Measurements from ENCODE around the gene STBD1. TPM values are rescaled to one million over a fixed set of nuclear protein-coding genes. Genes with fewer than 3 reads are reported as not detected.

Gene STBD1
- total and polyA plus RNA-seq, 2 of the 4 experiments (the other 2 are of a cell fraction), result 1.7 to 3.0 TPM

DNA sequence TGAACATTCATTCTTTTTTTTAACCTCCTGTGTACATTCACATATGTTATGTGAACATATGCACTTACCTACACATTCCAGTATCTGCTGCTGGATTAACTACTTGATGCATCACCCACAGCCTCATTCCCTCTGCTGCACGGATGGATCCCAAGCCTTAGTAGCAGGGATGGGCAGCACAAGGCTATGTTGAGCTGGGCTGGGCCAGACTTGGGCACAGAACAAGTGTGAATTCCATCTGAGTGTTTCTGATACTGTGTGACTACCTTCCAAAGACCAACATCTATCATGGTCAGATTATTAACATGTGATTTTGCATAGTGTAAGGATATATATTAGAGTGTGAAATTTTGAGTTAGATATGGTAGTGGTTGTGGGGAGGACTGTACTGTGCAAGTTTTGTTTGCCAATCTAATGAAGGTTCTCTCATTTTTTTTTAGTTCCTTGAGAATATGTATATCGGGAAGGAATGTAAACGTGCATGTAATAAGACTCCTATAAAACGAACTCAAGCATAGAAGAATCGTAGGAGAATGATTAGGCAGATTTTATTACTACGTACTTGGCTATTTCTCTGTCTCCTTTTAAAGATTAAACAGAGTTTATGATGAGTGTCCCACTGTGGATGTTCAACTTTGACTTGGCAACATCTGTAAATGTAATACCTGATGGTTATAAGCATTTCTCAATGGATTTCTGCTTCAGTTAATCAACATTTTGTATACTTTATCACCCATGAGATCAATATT, 23.4 kb upstream of the STBD1 start:
- intact Hi-C loops (cut with micrococcal nuclease) (no loop called here), dilution Hi-C loops (cut with HindIII; ENCODE audit: low sequenced_read_pairs, unreplicated experiment) (no loop called here), in situ Hi-C loops (cut with MboI; ENCODE audit: low sequenced_read_pairs) (no loop called here)
- ATAC-seq (ENCODE audit: low read depth) (no peak), DNase-seq (no peak)
- Histone ChIP-seq H4K8ac (ENCODE audit: low read depth in 2 of 2, low read length in 2 of 2) (no peak overlapping the region), H2AK5ac (ENCODE audit: low read depth, low read length) (no peak overlapping the region), H3K9me1 (ENCODE audit: insufficient read depth, low read length) (peaks cover 2% of the 10 kb centered on the region; the same call in 1 of the 2 replicates), H2AFZ (replicated peaks; ENCODE audit: low read length, poor library complexity) (no peak overlapping the region), H3K56ac (ENCODE audit: extremely low read depth, insufficient read depth, low read length) (no peak overlapping the region), H3K27ac (ENCODE audit: insufficient read depth, low read length) (no peak overlapping the region), H3K18ac (ENCODE audit: low read depth, low read length) (no peak overlapping the region), H3K9ac (ENCODE audit: low read depth, low read length) (no peak overlapping the region), H2BK120ac (ENCODE audit: low read depth, low read length) (no peak overlapping the region), H4K20me1 (ENCODE audit: insufficient read depth, low read length) (no peaks in the 10 kb centered on the region), H3K27me3 (ENCODE audit: control insufficient read depth, insufficient read depth, low read length) (peaks cover 15% of the 10 kb centered on the region), H2AK9ac (replicated peaks; ENCODE audit: low read depth, low read length, poor library complexity) (no peak overlapping the region), H3K23ac (ENCODE audit: low read depth, low read length) (no peak overlapping the region), H3K4me1 (ENCODE audit: control insufficient read depth, insufficient read depth, low read length) (no peaks in the 10 kb centered on the region), H3K79me1 (ENCODE audit: low read depth in 1 of 2, low read length in 2 of 2) (no peaks in the 10 kb centered on the region), H3K4ac (ENCODE audit: low read depth, low read length) (no peak overlapping the region), H3K36me3 (ENCODE audit: control insufficient read depth, insufficient read depth, low read length) (no peaks in the 10 kb centered on the region), H3K4me2 (ENCODE audit: low read depth, low read length) (no peak overlapping the region), H3K4me3 (ENCODE audit: insufficient read depth, low read depth, low read length) (no peak overlapping the region), H2BK5ac (ENCODE audit: low read depth, low read length, poor library complexity, severe bottlenecking) (no peak overlapping the region), H4K5ac (ENCODE audit: low read depth, low read length) (no peak overlapping the region), H2BK20ac (ENCODE audit: low read depth, low read length) (no peak overlapping the region), H3K9me3 (ENCODE audit: control insufficient read depth, insufficient read depth, low read length) (no peaks in the 10 kb centered on the region), H4K91ac (ENCODE audit: insufficient read depth, low read depth, low read length) (no peak overlapping the region), H3K14ac (replicated peaks; ENCODE audit: low read depth, low read length) (no peak overlapping the region), H2BK15ac (ENCODE audit: low read depth, low read length) (no peak overlapping the region)
- no TSS peak for BruUV-seq (replicated peaks)
- TF ChIP-seq CHD1 (IDR thresholded peaks at IDR 0.05; ENCODE audit: low read depth, low read length), result no peak
- TF ChIP-seq FOS (IDR thresholded peaks at IDR 0.05; ENCODE audit: low read depth, low read length), result no peak
- no peak for TF ChIP-seq USF2 (IDR thresholded peaks at IDR 0.05; ENCODE audit: low read depth, low read length)
- TF ChIP-seq RCOR1 (IDR thresholded peaks at IDR 0.05; ENCODE audit: insufficient replicate concordance, low read length), result no peak
- no peak for TF ChIP-seq SMC3 (IDR thresholded peaks at IDR 0.05; ENCODE audit: low read depth, low read length)
- TF ChIP-seq RFX5 (IDR thresholded peaks at IDR 0.05; ENCODE audit: low read depth, low read length), result no peak
- TF ChIP-seq CTCF (conservative IDR thresholded peaks at IDR 0.05; ENCODE audit: low read depth, low read length), result no peak
- TF ChIP-seq RAD21 (IDR thresholded peaks at IDR 0.05; ENCODE audit: low read length), result no peak
- TF ChIP-seq CEBPB (IDR thresholded peaks at IDR 0.05; ENCODE audit: low read depth, low read length), result no peak
- no peak for TF ChIP-seq MXI1 (IDR thresholded peaks at IDR 0.05; ENCODE audit: borderline replicate concordance, low read depth, low read length)
- no peak for TF ChIP-seq MAZ (IDR thresholded peaks at IDR 0.05; ENCODE audit: borderline replicate concordance, low read depth, low read length)
- no peak for TF ChIP-seq NFE2L2 (IDR thresholded peaks at IDR 0.05; ENCODE audit: low read depth, low read length)
- TF ChIP-seq ELK1 (IDR thresholded peaks at IDR 0.05; ENCODE audit: borderline replicate concordance, low read depth, low read length), result no peak
- TF ChIP-seq BHLHE40 (IDR thresholded peaks at IDR 0.05; ENCODE audit: low read depth, low read length), result no peak
- WGBS, 2 experiments (ENCODE audit: extremely low coverage in 2 of 2, insufficient read length in 1 of 2), result no CpG with 5 or more reads among the region's 6 CpGs
- ChIA-PET POLR2A (ENCODE audit: unreplicated experiment) (no interaction called here), CTCF (no interaction called here)

Measured in IMR-90 (cell line).